ENCODE results near the gene TAF1B.

The TAF1B gene

GRCh38 chr2:9843229-9844035, at the start of gene TAF1B:
Gene TAF1B (plus strand): TSS chr2:9843474. CDS start chr2:9843542, 68 bp downstream.
- DNase-seq = peak; percentile 88

DNA sequence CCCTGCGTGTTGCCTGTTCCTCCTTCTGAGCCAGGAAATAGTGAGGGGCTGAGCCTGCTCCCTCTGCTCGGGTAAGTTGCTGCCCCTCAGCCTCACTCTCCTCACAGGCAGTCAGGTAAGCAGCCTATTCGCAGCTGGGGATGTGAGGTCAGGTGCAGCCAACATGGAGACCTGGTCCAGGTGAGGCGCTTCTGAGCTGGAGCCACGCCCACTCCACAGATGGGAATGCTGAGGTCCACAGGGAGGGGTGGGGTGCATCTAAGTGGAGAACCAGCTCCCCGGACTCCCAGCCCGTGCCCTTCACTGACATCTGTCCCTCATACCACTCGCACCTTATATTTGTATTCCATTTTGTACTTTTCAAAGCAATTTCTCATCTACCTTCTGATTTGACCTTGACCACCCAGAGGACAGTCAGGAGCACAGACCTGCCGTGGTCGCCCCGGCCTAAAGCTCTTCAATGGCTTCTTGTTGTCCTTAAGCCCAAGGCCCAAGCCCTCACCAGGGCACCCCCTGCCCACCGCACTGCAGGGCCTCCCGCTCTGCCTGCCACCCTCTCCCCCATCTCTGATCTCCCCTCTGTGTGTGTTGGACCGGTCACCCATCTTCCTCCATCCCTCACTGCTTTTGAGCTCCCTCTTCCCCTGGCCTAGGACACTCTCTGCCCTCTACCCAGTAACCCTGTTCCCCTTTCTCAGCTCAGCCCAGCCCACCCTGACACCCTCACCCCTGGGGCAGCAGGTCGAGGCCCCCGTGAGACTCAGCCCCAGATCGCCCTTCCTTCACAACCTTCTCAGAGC, 49.2 kb upstream of the TAF1B start:
- no peak for DNase-seq

DNA sequence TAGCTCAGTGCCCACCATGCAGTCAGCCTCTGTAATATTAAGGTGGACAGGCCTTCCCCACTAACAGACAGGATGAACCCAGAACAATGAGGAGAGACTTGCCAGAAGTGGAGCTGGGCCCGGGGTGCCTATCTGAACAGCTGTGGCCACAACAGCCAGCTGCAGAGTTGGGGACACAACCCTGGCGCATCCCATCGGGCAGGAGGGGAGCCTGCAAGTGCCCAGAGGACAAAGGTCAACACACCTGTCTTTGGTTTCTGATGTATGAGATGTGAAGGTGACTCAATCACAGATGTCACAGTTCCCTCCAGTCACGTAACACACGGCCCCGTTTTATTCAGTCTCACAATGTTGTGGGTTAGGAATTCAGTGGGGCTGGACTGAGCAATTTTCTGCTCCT, 48.2 kb upstream of the TAF1B start:
- DNase-seq = no peak

GRCh38 chr2:9796056-9797010, 46.9 kb upstream of the TAF1B start:
- DNase-seq = no peak

- DNase-seq = no peak
Observed at GRCh38 chr2:9797086-9797485, 46.2 kb upstream of the TAF1B start.

DNA sequence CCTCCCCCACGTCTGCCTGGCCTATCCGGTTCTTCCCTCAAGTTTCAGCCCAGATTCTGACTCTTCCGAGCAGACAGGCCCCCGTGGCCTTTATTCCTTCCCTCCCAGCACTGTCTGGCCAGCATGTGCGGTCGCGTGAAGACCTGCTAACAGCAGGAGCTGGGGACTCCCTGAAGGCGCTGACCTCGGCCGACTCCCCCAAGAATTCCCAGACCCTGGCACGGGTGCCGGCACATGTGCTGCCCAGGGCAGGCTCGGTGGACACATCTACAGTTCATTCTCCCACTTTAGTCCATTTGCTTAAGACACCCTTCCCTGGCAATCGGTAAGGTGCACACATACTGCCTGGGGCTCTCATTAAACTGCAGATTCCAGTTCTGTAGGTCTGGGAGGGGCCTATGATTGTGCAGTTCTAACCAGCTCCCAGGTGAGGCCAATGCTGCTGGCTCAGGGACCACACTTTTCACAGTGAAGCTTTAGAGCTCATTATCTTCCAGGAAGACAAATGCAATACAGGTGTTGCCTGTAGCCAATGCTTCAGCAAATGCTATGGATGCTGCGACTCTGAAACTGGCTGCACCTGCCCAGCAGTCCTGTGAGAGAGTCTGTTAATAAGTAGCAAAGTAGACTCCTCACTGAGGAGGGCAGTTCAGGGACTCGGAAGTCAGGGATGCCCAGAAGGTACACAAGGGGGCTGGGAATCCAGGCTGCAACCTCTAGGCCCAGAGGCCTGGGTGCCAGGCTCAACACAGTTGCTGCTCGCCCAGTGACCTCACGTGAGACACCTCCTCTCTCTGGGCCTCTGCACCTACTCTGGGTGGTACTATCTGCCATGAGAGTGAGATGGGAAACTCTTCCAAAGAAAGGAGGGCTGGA, 45.4 kb upstream of the TAF1B start:
- no peak for DNase-seq

GRCh38 chr2:9799011-9799596, 44.2 kb upstream of the TAF1B start:
- peak; percentile 19 for DNase-seq

DNA sequence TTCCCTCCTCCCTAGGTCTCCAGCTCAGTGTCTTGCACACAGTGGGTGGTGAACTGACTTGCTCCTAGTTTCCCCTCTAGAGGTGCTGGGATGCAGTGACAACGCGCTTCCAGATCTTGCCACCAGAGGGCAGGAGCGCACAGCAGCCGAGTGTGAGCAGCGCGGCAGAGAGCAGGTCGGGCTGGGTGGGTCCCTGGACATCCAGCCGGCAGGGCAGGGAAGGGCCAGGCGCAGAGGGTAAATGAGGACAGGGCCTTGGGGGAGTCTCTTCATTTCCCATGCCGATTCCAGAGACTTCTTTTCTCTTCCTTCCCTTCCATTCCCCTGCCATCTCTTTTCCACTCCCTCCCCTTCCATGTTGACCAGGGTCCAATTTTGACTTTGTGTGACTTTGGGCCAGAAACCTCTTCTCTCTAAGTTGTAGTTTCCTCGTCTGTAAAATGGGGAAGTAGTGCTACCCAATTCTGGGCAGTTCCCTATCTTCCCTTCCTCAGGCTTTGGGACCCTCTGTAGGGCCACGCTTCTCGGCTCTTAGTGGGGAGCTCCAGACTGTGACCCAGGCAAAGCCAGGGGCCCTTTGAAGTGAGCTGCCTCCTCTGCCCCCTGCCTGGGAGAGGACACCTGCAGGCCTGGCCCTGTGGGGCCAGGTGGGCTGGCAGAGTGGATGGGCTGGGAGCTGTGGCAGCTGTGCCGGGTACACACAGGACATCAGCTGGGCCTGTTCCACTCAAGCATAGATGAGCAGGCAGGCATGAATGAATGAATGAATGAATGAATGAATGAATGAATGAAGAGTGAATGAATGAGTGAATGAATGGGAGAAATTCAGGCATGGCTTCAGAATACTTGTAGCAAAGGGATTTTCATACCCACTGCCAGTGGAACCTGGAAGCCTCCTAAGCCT, 43.3 kb upstream of the TAF1B start:
- peak; percentile 86 for DNase-seq

- DNase-seq = no peak
Observed at GRCh38 chr2:9800639-9800974, 42.7 kb upstream of the TAF1B start.

DNA sequence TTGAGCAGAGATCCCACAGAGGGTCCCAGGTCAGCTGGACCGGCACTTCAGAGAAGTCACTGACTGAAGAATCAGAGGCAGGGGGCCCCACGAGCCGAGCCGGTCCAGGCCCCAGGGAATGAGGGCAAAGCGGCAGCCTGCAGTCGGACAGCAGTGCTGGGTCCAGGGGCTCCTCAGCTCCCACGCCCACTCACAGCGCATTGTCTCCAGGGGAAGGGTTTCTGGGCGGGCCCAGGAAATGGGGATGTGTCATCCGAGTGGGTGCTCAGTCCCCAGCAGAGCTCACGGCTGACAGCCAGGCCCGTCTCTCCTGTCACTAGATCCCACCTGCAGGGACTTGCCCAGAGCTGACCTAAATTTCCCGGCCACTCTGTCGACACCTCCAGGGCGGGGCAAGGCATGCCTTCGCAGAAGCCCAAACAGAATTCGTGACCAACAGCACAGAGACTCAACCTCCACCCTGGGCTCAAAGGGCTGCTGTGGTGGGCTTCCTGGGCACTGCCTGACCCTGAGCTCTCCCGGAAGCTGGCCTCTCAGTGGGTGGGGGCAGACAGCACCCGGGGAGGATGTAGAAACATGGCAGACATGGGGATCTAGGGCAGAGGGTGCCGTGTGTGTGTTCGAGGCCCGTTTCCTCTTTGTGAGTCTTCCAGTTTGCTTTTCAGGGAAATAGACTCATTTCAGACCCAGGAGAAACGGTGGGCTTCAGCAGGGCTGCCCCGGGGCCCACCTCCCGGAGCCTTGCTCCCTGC, 42.1 kb upstream of the TAF1B start:
- peak; percentile 80 for DNase-seq

- DNase-seq = no peak
Observed at GRCh38 chr2:9802576-9802993, 40.7 kb upstream of the TAF1B start.

DNA sequence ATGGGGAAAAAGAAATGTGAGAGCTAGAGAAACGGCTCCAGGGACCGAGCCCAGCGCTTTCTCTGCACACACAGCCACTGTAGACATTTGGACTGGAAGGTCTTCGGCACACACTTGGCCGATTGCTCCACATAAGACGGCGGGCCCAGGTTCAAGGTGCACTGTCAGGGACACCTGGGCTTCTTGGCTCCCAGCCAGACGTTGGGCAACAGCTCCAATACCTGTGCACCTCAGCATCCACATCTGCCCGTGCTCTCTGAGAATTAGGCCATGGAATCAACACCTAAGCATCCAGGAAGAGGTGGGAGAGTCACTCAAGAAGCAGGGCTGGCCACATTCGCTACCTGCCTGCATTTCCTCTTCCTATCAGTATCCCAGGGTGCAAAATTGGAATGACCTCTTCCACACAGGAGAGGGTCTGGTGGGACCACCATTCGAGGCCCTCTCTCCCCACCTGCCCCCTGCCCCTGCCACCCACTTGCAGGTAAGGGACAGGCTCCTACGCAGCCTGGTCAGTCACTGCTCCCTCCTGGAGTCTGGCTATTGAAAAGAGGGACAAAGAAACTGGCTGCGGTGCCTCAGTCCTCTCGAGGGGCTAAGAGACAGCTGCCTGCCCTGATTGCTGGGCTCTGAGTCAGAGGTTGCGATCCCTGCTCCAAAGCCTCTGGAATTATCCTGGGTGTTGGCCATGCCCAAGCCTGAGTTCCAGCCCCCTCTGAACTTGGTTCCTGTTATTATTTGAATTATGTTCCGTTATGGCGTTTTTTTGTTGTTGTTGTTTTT, 40.1 kb upstream of the TAF1B start:
- DNase-seq = no peak

DNA sequence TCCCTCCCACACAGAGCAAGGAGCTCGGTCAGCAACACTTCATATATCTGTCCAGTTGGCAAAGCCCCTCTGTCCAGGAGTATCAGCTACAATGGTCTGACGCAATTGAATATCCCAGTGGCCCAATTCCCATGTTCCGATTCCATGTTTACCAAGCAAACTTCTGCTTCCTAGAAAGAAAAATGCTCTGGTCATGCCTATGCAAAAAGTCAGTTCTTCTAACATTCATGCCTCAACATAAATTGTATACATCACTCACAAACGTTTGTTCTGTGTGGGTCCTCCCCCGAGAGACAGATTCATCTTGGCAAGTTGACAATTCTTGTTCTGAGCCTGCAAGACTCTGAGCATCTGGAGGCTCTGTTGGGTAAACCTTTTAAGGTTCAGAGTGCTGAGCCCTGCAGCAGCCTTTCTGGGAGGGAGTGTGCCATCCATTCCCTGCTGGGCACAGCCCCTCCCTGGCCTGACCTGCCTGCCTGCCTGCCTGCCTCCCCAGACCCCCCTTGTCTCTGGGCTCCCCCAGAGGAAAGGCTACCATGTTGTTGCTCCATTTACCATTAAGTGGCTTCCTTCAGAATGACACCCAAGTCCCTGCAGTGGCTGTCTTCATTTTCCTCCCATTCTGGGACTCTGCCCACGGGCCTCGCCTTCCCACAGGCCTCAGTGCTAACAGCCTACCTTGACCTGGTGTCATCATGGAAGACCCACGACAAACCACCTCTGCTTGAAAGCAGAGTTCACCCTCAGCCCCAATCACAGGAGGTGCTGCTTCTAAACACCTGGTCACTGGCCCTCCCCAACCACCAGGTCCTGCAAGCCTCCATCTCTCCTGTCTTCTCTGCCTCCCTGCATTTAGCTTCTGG, 37.6 kb upstream of the TAF1B start:
- no peak for DNase-seq

- DNase-seq = no peak
Observed at GRCh38 chr2:9806298-9806610, 37.0 kb upstream of the TAF1B start.

- DNase-seq = no peak
Observed at GRCh38 chr2:9806656-9807055, 36.6 kb upstream of the TAF1B start.

GRCh38 chr2:9807056-9807455, 36.2 kb upstream of the TAF1B start:
- DNase-seq = no peak

DNA sequence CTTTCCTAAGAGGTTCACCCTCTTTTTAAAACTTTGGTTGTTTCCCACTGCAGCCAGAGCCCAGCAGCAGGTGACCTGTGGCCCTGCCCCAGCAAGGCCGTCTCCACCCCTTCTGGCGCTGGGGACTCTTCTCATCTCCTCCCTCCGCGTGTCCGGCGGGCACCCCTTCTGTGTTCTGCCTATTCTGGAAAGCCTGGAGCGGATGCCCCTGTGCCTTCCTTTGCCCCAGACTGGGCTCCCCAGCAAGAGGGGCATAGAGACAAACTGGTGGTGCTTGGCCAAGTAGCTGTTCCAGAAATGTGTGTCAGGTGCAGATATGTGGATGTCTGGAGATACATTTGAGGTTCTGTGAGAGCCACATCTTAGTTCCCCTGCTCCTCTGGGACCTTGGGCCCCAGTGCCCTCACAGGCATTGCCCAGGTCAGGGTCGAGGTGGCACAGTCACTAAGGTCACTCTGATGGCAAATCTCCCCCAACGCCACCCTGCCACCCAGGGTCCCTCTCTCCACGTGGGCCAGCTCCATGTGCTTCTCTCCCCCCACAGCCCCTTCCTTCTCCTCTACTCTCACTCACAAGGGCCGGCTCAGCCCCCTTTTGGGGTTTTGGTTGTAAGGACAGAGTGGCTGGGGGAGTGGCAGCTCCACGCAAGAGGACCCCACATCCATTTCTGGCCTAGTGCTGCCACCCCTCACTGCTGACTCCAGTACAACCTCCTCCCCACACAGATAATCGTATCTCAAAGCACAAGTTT, 35.5 kb upstream of the TAF1B start:
- DNase-seq = no peak
